Glomerular visceral epithelial cell (primary cell): ENCODE data around the gene VAMP2.
"Not testable (repeated sequence)": the region's sequence is repeated elsewhere in the genome, so short reads cannot be mapped to it uniquely, and the experiment has no call there.

ENCODE experiments used
- DNase-seq: peaks from one replicate; pipeline ENCODE4 v3.0.0-alpha.2; 2016; ENCODE audit errors: extremely low spot score

Gene VAMP2

GRCh38 chr17:8176197-8176940 is 13.6 kb upstream of the VAMP2 start, which contains the start of gene TMEM107:
TMEM107 (minus strand) TSS chr17:8176380; CDS start chr17:8176286, 94 bp downstream.
- peak; percentile 83 for DNase-seq

DNA sequence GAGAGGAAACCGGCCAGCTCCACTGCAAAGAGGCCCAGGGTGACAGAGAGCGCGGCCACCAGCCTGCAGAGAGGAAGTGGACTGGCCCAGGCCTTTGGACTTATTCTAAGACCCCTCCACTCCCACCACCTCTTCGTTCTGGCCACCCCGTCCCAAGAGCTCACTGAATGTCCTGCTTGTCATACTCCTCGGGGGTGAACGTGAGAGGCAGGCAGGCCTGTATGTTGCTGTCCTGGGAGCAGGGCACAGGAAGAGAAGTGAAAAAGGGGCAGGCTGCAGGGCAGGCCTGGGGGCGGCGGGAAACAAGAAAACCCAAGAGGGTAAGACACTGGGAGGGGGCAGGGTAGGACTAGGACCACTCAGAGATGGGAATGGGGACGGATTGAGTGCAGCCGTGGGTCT is 13.0 kb upstream of the VAMP2 start:
- peak; percentile 44 for DNase-seq

DNA sequence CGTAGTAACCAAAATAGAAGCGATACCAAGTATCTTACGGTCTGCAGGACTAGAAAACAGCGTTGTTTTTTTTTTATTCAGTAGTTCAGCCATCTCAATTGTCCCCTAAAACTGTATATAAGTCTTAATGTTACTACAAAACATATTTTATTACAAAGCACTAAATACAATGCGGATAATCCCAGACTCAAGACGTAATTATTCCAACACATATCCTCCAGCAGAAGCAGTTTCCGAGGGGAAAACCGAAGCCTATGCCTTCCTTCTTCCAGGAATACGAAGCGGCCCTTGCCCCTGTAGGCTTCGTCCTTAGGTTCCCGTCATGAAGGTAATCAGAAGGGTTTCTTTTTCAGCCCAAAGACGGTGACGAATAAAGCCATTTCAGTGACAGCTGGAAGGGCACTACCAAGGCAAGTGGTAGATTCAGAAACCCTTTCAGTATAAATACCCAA is 11.1 kb upstream of the VAMP2 start:
- DNase-seq: no peak

GRCh38 chr17:8173056-8173870 is 10.5 kb upstream of the VAMP2 start:
- peak; percentile 96 for DNase-seq

- DNase-seq: not testable (repeated sequence)
Observed at GRCh38 chr17:8170186-8170585, 7.4 kb upstream of the VAMP2 start.

- DNase-seq: no peak
Observed at GRCh38 chr17:8167526-8167925, 4.8 kb upstream of the VAMP2 start.

GRCh38 chr17:8166731-8167130 is 4.0 kb upstream of the VAMP2 start:
- no peak for DNase-seq

DNA sequence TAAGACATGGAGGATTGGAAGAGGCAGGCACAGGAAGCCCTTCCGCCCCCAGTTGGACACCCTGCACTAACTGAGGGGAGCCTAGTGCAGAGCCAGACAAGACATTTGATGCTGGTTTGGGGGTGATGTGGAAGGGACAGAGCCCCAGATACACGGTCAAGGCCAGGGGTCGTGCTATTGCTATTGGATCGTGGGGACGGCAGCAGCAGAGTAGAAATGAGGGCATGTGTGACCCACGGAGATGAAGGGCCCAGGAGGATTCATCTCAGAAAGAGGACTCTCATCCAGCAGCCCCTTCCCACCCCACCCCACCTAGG is 2.0 kb upstream of the VAMP2 start:
- DNase-seq: no peak

DNA sequence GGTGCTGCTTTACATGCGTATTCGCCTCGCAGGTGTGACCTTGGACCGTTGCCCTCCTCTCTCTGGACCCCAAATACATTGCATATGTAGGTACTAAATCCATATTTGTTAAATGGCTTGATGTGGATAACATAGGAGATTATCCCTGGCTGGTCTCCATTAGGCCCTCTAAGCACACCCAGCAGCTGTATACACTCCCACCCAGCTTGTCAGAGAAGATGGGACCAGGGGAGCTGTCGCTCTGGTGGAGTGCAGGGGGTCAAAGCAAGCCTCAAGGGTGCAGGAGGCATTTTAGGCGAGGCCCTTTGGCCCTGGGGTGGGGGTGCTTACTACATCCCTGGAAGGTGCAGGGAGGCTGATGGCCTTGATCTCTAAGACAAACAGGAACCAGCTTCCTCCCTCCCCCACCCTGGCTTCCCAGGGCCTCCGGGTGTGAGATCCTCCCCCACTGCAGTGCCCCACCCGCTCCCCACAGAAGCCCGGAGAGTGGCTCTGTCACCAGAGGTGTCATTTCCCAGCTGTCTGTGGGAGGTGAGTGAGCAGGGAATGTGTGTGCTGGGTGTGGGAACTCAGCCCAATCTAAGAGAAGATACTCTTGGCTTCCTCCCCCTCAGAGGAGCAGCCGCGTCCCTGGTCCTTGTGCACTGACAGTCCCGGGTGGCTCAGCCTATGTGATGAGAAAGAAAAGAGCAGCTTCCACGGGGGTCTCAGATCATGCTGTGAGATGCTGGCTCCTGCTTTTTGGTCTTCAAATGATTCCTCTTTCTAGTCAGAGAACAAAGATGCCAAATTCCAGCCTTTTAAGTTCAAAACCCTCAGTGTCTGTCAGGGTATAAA is 1.4 kb upstream of the VAMP2 start:
- DNase-seq: peak; percentile 51

- no peak for DNase-seq
Observed at GRCh38 chr17:8162997-8163977, 539 bp upstream of the VAMP2 start.

GRCh38 chr17:8161289-8162232 is 1.2 kb downstream of the VAMP2 start:
- no peak for DNase-seq

- DNase-seq: no peak
Observed at GRCh38 chr17:8160741-8161221, 2.0 kb downstream of the VAMP2 start.

- DNase-seq: no peak
Observed at GRCh38 chr17:8160224-8160577, 2.5 kb downstream of the VAMP2 start.

DNA sequence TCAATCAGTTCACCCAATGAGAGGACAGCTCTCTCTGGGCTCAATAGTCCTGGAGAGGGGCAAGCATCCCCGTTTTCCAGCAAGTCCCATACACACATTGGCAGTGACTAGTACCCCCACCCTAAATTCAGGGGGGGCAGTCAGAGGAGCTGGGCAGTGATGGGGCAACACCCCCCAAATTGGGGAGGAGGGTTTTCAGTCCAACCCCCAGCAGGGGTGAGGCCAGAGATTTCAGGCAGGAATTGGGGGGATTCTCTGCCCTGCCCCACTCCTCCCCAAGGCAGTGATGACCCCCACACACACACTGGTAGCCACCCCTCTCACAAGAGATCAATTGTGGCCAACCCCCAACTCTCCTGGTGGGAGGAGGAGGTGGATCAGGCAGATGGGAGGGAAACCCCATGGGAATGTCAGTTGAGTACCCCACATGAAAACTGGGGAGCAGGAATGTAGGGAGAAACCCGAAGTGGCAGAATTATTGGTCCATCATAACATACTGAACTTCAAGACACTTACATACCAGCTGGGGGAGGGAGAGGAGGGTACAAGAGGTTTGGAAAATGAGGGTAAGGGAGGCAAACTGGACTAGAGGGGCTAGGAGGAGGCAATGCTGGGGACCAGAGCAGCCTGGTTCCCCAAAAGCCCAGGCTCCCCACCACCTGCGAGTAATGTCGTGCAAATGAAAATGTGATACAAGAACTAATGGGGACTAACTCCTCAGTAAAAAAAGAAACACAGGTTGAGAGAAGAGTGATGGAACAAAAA is 3.1 kb downstream of the VAMP2 start:
- DNase-seq: no peak

- DNase-seq: no peak
Observed at GRCh38 chr17:8159032-8159400, 3.7 kb downstream of the VAMP2 start.

DNA sequence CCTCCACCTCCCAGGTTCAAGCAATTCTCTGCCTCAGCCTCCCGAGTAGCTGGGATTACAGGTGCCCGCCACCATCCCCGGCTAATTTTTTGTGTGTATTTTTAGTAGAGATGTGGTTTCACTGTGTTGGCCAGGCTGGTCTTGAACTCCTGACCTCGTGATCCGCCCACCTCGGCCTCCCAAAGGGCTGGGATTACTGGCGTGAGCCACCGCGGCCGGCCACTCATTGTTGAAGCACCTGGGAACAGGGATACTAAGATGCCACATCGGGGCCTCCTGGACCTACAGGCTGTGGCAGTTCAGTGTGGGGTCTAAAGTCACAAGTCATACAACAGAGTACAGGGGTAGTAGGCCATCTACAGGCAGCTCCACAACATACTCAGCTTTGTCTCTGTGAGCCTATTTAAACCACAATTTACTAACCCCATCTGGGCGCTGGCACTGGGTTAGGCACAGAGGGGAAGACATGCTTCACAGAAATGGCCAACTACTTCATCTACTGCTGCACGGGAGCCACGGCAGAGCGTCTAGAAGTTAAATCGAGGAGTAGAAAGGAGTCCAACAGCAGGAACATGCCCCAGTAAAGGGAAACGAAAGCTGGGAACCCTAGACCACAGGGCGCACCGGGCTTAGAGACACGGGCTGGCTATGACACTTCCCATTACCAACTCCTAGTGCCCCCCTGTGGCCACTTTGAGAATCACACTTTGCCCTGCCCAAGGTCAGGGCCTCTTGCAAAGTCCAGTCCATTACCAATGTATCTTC is 4.3 kb downstream of the VAMP2 start:
- DNase-seq: peak; percentile 89

DNA sequence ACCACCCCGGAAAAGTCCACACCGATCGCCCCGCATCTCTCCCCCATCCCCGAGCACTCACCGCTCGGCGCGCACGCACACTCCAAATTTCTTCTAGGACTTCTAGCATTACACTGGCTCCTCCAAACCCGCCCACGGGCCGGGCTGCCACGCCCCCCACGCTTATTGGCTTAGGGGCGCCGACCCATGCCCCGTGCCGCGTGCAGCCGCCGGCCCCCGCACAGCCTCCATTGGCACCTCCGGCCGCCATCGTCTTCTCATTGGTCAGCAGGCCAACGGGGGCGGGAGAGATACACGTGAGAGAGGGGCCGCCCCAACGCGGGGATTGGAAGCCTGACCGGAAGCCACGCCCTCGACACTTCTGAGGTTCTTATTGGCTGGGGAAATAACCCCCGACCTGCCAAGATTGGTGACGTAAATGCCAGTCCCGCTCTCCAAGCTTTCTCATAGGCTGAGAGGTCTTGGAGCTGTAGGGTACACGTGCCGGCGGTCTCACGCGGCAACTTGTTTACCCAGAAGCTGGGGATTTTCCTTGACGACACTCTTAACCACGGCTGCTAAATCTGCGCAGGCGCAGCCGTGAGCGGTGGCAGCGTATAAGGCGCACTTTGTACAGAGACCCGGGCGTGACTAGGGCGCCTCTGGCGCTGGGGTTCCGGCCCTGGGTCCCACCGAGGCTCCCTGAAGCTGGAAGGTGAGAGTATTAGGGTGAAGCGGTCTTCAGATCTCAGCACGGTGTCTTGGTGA is 6.3 kb downstream of the VAMP2 start:
- DNase-seq: peak; percentile 100

- no peak for DNase-seq
Observed at GRCh38 chr17:8155996-8156245, 6.8 kb downstream of the VAMP2 start.
